Naive thymus-derived CD4-positive, alpha-beta T cell (primary cell): ENCODE results near the gene ADGRD1. TPM values are rescaled to one million over a fixed set of nuclear protein-coding genes. Genes with fewer than 3 reads are reported as not detected.
"Not testable (repeated sequence)": the region's sequence is repeated elsewhere in the genome, so short reads cannot be mapped to it uniquely, and the experiment has no call there.

Experiments used
- ATAC-seq: fragments of 150-1000 bp; cut with Tn5 transposase; 2 replicates; pipeline ENCODE4 v1.10.0; 2021; ENCODE audit warnings: mild to moderate bottlenecking, moderate library complexity
- CTCF ChIA-PET: fragments of 350-600 bp; sonication (Branson Sonifier 250); formaldehyde crosslinking; loops from one replicate; lab custom pipeline; 2021; ENCODE audit warnings: antibody characterized with exemption; lab: Charles Lee
- POLR2A ChIA-PET: fragments of 350-600 bp; sonication (Branson Sonifier 250); formaldehyde crosslinking; loops from one replicate; lab custom pipeline; 2021; ENCODE audit warnings: antibody characterized with exemption, inconsistent platforms; lab: Charles Lee
- DNase-seq, 9 donors: peaks; one replicate each; pipeline versions ENCODE4 v3.0.0 to v3.0.0-alpha.2; 2020 to 2022; ENCODE audit warnings: mixed read lengths in 1 of 9
- H3K27ac ChIP-seq: one replicate; pipeline ENCODE4 v1.7.0; 2013; ENCODE audit warnings: mild to moderate bottlenecking, low read depth, low read length, moderate library complexity
- H3K27me3 ChIP-seq, 2 donors: one replicate each; pipeline ENCODE4 v1.7.0; 2013; ENCODE audit warnings: low read length in 2 of 2, mild to moderate bottlenecking in 2 of 2, moderate library complexity in 2 of 2; ENCODE audit not compliant: control insufficient read depth in 2 of 2, insufficient read depth in 2 of 2
- H3K36me3 ChIP-seq, 3 experiments: 1 replicate in 2 of 3; 2 replicates in 1 of 3; pipeline ENCODE4 v1.7.0; 2013; ENCODE audit warnings: low read length in 3 of 3, mild to moderate bottlenecking in 3 of 3, moderate library complexity in 1 of 3; ENCODE audit not compliant: insufficient read depth in 3 of 3, control insufficient read depth in 2 of 3
- H3K4me1 ChIP-seq, 2 donors: one replicate each; pipeline ENCODE4 v1.7.0; 2013; ENCODE audit warnings: low read length in 2 of 2, mild to moderate bottlenecking in 2 of 2, moderate library complexity in 1 of 2; ENCODE audit not compliant: control insufficient read depth in 2 of 2, insufficient read depth in 2 of 2
- H3K4me3 ChIP-seq: 2 replicates; pipeline ENCODE4 v1.7.0; 2013; ENCODE audit warnings: mild to moderate bottlenecking, low read length
- H3K9me3 ChIP-seq, 3 experiments: 1 replicate in 2 of 3; 2 replicates in 1 of 3; pipeline ENCODE4 v1.7.0; 2013; ENCODE audit warnings: low read length in 3 of 3; ENCODE audit not compliant: control insufficient read depth in 2 of 3
- H3K27ac Mint-ChIP-seq, 9 donors: one replicate each; pipeline ENCODE4 v1.8.0; 2020 to 2022; ENCODE audit warnings: mixed read lengths in 9 of 9, mild to moderate bottlenecking in 8 of 9, moderate library complexity in 5 of 9, inconsistent platforms in 2 of 9
- H3K27me3 Mint-ChIP-seq, 5 donors: one replicate each; pipeline ENCODE4 v1.8.0; 2021 to 2022; ENCODE audit warnings: mixed read lengths in 5 of 5, mild to moderate bottlenecking in 1 of 5
- H3K36me3 Mint-ChIP-seq, 5 donors: one replicate each; pipeline ENCODE4 v1.8.0; 2020 to 2022; ENCODE audit warnings: mixed read lengths in 5 of 5, mild to moderate bottlenecking in 3 of 5, inconsistent platforms in 1 of 5
- H3K4me1 Mint-ChIP-seq, 7 donors: one replicate each; pipeline ENCODE4 v1.8.0; 2020 to 2022; ENCODE audit warnings: mixed read lengths in 7 of 7, mild to moderate bottlenecking in 3 of 7, inconsistent platforms in 1 of 7
- H3K4me3 Mint-ChIP-seq, 10 donors: one replicate each; pipeline ENCODE4 v1.8.0; 2020 to 2022; ENCODE audit warnings: mild to moderate bottlenecking in 10 of 10, mixed read lengths in 10 of 10, moderate library complexity in 6 of 10, inconsistent platforms in 2 of 10
- H3K9me3 Mint-ChIP-seq, 11 donors: one replicate each; pipeline ENCODE4 v1.8.0; 2020 to 2022; ENCODE audit warnings: mixed read lengths in 11 of 11, mild to moderate bottlenecking in 4 of 11, inconsistent platforms in 1 of 11, moderate library complexity in 1 of 11
- intact Hi-C, 2 donors: fragments of 100-400 bp; cut with micrococcal nuclease; formaldehyde crosslinking; loops; one replicate each; pipeline ENCODE4 v1.15.1; 2023
- polyA plus RNA-seq, 2 donors: library from polyadenylated mRNA; unstranded; fragments of 300-500 nt; fragmentation: Illumina TruSeq; gene quantifications; one replicate each; pipeline ENCODE4 v1.2.3, GENCODE V29; 2021
- total RNA-seq, 6 experiments: library from RNA in 5 of 6; stranded (reverse) in 5 of 6; gene quantifications; 1 replicate in 5 of 6; 2 replicates in 1 of 6; pipeline ENCODE4 v1.2.3 and lab custom pipeline; 2021 to 2026

Gene ADGRD1
- total and polyA plus RNA-seq, 7 experiments from 2014 or later = 0.41 to 11.9 (median 1.6) TPM; not detected in 4

DNA sequence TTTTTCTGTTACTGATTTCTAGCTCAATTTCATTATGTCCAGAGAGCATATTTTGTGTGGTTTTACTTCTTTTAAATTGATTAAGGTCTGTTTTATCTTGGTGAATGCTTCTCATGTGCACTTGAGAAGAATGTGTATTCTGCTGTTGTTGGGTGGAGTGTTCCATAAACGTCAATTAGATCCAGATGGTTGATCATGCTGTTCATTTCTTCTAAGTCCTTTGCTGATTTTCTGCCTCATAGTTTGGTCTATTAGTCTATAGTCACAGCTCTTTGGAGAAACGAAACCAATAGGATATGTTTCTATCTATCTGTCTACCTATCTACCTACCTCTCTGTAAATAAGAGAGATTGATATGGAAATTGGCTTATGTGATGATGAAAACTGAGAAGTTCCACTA, 17.1 kb upstream of the ADGRD1 start:
- Mint-ChIP-seq H3K27ac (no peak overlapping the region), H3K36me3 (peaks cover 0 to 9% (median 0%) of the 10 kb centered on the region in 5 donors), H3K4me3 (no peak overlapping the region), H3K27me3 (peaks cover 2 to 55% (median 37%) of the 10 kb centered on the region in 5 donors), H3K4me1 (peaks cover 0 to 10% (median 0%) of the 10 kb centered on the region in 7 donors), H3K9me3 (peaks cover 7 to 29% (median 14%) of the 10 kb centered on the region in 11 donors)
- H3K27me3 ChIP-seq = no peaks in the 10 kb centered on the region
- H3K9me3 ChIP-seq = peaks cover 0 to 6% (median 0%) of the 10 kb centered on the region in 3 experiments
- intact Hi-C loops = no loop called here
- POLR2A ChIA-PET = no interaction called here
- no peaks in the 10 kb centered on the region for H3K4me1 ChIP-seq
- CTCF ChIA-PET = no interaction called here
- no peaks in the 10 kb centered on the region for H3K36me3 ChIP-seq
- H3K27ac ChIP-seq = no peak overlapping the region
- ATAC-seq (no peak), DNase-seq (no peak)
- no peak overlapping the region for H3K4me3 ChIP-seq

DNA sequence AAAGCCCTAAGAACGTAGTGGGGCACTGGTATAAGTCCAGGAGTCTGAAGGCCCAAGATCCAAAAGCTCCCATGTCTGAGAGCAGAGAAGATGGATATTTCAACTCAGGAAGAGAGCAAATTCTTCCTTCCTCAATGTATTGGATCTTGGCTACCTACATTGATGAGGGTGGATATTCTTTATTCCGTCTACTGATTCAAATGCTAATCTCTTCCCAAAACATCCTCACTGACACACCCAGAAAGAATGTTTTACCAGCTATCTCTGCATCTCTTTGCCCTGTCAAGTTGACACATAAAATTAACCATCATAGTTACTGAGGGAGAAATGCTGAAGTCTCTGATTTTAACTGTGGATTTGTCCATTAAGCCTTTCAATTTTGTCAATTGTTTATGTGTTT, 16.6 kb upstream of the ADGRD1 start:
- peaks cover 0 to 6% (median 0%) of the 10 kb centered on the region in 3 experiments for H3K9me3 ChIP-seq

DNA sequence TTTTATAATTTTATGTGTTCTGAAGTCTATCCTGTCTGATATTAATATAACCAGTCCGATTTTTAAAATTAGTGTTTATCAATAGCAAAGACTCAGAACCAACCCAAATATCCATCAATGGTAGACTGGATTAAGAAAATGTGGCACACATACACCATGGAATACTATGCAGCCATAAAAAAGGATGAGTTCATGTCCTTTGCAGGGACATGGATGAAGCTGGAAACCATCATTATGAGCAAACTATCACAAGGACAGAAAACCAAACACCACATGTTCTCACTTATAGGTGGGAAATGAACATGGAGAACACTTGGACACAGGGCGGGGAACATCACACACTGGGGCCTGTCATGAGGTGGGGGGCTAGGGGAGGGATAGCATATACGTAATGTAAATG, 16.2 kb upstream of the ADGRD1 start:
- H3K4me1 Mint-ChIP-seq, H3K4me3 Mint-ChIP-seq, H3K27ac Mint-ChIP-seq, H3K9me3 ChIP-seq, H3K36me3 ChIP-seq, H3K27ac ChIP-seq, H3K27me3 ChIP-seq, H3K4me3 ChIP-seq, intact Hi-C loops, CTCF ChIA-PET, ATAC-seq, DNase-seq, POLR2A ChIA-PET, H3K4me1 ChIP-seq, H3K36me3 Mint-ChIP-seq: not testable (repeated sequence)
- H3K9me3 Mint-ChIP-seq = peaks cover 8 to 31% (median 14%) of the 10 kb centered on the region in 11 donors
- peaks cover 0 to 48% (median 32%) of the 10 kb centered on the region in 5 donors for H3K27me3 Mint-ChIP-seq

More for the DNA sequence above, 16.6 kb upstream of the ADGRD1 start:
- Mint-ChIP-seq H3K27ac (no peak overlapping the region), H3K36me3 (peaks cover 0 to 9% (median 0%) of the 10 kb centered on the region in 5 donors), H3K27me3 (peaks cover 2 to 53% (median 37%) of the 10 kb centered on the region in 5 donors), H3K9me3 (peaks cover 8 to 31% (median 14%) of the 10 kb centered on the region in 11 donors), H3K4me3 (no peak overlapping the region), H3K4me1 (peaks cover 0 to 10% (median 0%) of the 10 kb centered on the region in 7 donors)
- Histone ChIP-seq H3K4me1 (no peaks in the 10 kb centered on the region), H3K27ac (no peak overlapping the region), H3K27me3 (no peaks in the 10 kb centered on the region), H3K36me3 (no peaks in the 10 kb centered on the region), H3K4me3 (no peak overlapping the region)
- intact Hi-C loops = no loop called here
- DNase-seq (no peak), ATAC-seq (no peak)
- CTCF ChIA-PET = no interaction called here
- POLR2A ChIA-PET = no interaction called here

DNA sequence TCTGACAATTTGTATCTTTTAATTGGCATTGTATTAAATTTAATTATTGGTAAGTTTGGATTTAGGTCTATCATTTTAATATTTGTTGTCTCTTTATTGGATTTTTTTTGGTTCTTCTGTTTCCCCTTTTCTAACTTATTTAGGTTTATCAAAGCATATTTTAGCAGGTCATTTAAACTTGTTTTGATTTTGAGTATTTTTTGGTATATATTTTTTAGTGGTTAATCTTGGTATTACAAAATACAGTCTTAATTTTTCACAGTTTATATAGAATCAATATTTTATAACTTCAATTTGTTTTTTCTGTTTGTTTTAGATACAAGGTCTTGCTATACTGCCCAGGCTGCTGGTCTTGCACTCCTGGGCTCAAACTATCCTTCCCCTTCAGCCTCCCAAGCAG, 15.5 kb upstream of the ADGRD1 start:
- H3K27ac ChIP-seq = no peak overlapping the region
- H3K36me3 ChIP-seq = no peaks in the 10 kb centered on the region
- H3K4me1 ChIP-seq = no peaks in the 10 kb centered on the region
- peaks cover 0 to 6% (median 0%) of the 10 kb centered on the region in 3 experiments for H3K9me3 ChIP-seq
- DNase-seq (no peak), ATAC-seq (no peak)
- no peak overlapping the region for H3K4me3 Mint-ChIP-seq
- intact Hi-C loops = no loop called here
- H3K4me1 Mint-ChIP-seq = peaks cover 0 to 4% (median 0%) of the 10 kb centered on the region in 7 donors
- H3K9me3 Mint-ChIP-seq = peaks cover 8 to 31% (median 14%) of the 10 kb centered on the region in 11 donors
- H3K27me3 ChIP-seq = no peaks in the 10 kb centered on the region
- CTCF ChIA-PET = interaction anchor here (0.6 kb wide), 1 partner anchor 80 kb away, joined by 3 read pairs; no protein-coding TSS in a partner anchor
- H3K27me3 Mint-ChIP-seq = peaks cover 0 to 42% (median 31%) of the 10 kb centered on the region in 5 donors
- H3K27ac Mint-ChIP-seq = no peak overlapping the region
- POLR2A ChIA-PET = no interaction called here
- peaks cover 0 to 9% (median 0%) of the 10 kb centered on the region in 5 donors for H3K36me3 Mint-ChIP-seq
- no peak overlapping the region for H3K4me3 ChIP-seq

DNA sequence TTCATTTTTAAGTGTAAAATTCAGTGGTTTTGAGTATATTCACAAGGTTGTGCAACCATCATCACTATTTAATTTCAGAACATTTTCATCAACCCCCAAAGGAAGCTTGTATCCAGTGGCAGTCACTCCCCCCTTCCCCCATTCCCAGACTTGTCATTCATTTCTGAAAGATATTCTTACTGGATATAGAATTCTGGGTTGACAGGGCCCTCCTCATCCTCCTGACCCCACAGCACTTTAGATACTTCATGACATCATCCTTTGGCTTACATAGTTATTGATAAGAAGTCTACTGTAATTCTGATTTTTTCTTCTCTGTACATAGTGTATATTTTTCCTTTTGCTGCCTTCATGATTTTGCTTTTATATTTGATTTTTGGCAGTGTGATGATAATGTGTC, 8.8 kb upstream of the ADGRD1 start:
- Mint-ChIP-seq H3K9me3 (peaks cover 14 to 52% (median 27%) of the 10 kb centered on the region in 11 donors), H3K4me3 (no peak overlapping the region), H3K27ac (no peak overlapping the region), H3K36me3 (peaks cover 0 to 16% (median 5%) of the 10 kb centered on the region in 5 donors), H3K27me3 (peaks cover 0 to 50% (median 27%) of the 10 kb centered on the region in 5 donors), H3K4me1 (no peaks in the 10 kb centered on the region)
- no peak for DNase-seq
- H3K27me3 ChIP-seq = no peaks in the 10 kb centered on the region
- CTCF ChIA-PET = no interaction called here
- H3K9me3 ChIP-seq = peaks cover 0 to 20% (median 0%) of the 10 kb centered on the region in 3 experiments
- H3K4me3 ChIP-seq = no peak overlapping the region
- intact Hi-C loops = no loop called here
- no peaks in the 10 kb centered on the region for H3K36me3 ChIP-seq
- POLR2A ChIA-PET = no interaction called here
- no peak overlapping the region for H3K27ac ChIP-seq
- ATAC-seq = no peak
- H3K4me1 ChIP-seq = no peaks in the 10 kb centered on the region

DNA sequence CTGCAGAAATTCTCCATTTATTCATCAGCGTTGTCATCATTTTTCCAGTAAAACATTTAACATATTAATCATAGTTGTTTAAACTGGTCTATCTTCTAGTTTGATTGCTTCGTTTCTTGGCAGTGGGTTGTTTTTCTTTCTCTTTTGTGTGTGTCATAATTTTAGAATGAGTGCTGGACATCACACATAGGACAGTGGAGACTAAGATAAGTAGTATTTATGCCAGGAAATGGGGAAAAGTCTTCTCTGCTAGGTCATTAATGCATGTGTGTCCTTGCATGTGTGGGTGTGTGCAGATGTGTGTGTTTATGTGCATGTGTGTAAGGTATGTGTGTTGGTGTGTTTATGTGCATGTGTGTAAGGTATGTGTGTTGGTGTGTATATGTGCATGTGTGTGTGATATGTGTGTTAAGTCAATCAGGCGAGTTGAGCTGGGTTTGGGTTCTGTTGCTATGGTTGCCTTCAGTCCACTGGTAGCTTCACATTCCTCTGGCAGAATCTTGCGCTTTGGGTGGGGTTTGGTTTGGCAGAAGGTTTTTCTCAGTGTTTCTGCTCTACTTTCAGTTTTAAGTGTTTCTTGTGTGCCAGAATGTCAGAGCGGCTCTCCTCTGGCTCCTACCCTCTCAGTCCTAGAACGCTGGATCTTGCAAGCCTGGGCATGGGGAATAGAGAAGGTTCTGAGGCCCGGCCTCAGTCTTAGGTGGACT, 7.8 kb upstream of the ADGRD1 start:
- intact Hi-C loops = no loop called here
- Histone ChIP-seq H3K4me1 (no peaks in the 10 kb centered on the region), H3K4me3 (no peak overlapping the region), H3K27ac (no peak overlapping the region), H3K36me3 (no peaks in the 10 kb centered on the region), H3K9me3 (peaks cover 0 to 14% (median 0%) of the 10 kb centered on the region in 3 experiments), H3K27me3 (no peaks in the 10 kb centered on the region)
- CTCF ChIA-PET = no interaction called here
- Mint-ChIP-seq H3K36me3 (peaks cover 0 to 11% (median 5%) of the 10 kb centered on the region in 5 donors), H3K4me1 (no peaks in the 10 kb centered on the region), H3K9me3 (peaks cover 12 to 41% (median 20%) of the 10 kb centered on the region in 11 donors), H3K27me3 (peaks cover 0 to 50% (median 23%) of the 10 kb centered on the region in 5 donors), H3K4me3 (no peak overlapping the region), H3K27ac (no peak overlapping the region)
- ATAC-seq (no peak), DNase-seq (no peak)
- POLR2A ChIA-PET = no interaction called here
